OCI-LY7 (cell line): ENCODE data around the gene NUTF2.

Experiments
- CTCF ChIP-seq: fragments of 200-600 bp; sonication (generic); conservative IDR thresholded peaks from 2 replicates; pipeline ENCODE4 v1.5.1; 2014; ENCODE audit warnings: mild to moderate bottlenecking, antibody characterized with exemption, low read length, moderate library complexity, mixed read lengths
- EZH2phosphoT487 ChIP-seq: fragments of 200-600 bp; sonication (generic); IDR thresholded peaks from 2 replicates; pipeline ENCODE4 v1.6.1; 2018; ENCODE audit warnings: low read depth, borderline replicate concordance, mild to moderate bottlenecking, mixed run types, antibody characterized with exemption, low read length, moderate library complexity, mixed read lengths

- TF ChIP-seq CTCF (no peak), EZH2phosphoT487 (no peak)
These were observed 33.9 kb downstream of the NUTF2 start for GRCh38 chr16:67880584-67880983.
